HepG2 (cell line): ENCODE measurements around the gene LAMP2. TPM values are rescaled to one million over a fixed set of nuclear protein-coding genes. Genes with fewer than 3 reads are reported as not detected.
"Not testable (repeated sequence)": the region's sequence is repeated elsewhere in the genome, so short reads cannot be mapped to it uniquely, and the experiment has no call there.

Experiments
- ATAC-seq: fragments of 200-7000 bp; cut with Tn5 transposase; 3 replicates; pipeline ENCODE4 v1.9.1; 2020; ENCODE audit warnings: mild to moderate bottlenecking, moderate library complexity
- BruUV-seq: library from RNA; stranded (reverse); fragments of 400-500 nt; replicated peaks from 2 replicates; lab custom pipeline; 2021; lab: Mats Ljungman, UMichigan
- CTCF ChIA-PET: fragments of 300-600 bp; formaldehyde crosslinking; extraction: SDS; loops from one replicate; lab custom pipeline; 2021; ENCODE audit warnings: low total read pairs, inconsistent platforms, low intra/inter-chr PET ratio; lab: Yijun Ruan, JAX
- POLR2A ChIA-PET: fragments of 350-600 bp; sonication (Branson Sonifier 250); formaldehyde crosslinking; loops from one replicate; lab custom pipeline; 2020; ENCODE audit warnings: antibody characterized with exemption, inconsistent platforms; lab: Yijun Ruan, JAX
- DNase-seq: peaks from one replicate; pipeline ENCODE4 v3.0.0-alpha.2; 2015; ENCODE audit warnings: low spot score
- FAIRE-seq: peaks from 3 replicates; lab custom pipeline; 2011; peaks lifted over from hg19 to GRCh38; lab: Jason Lieb, UNC
- H2AFZ ChIP-seq: one replicate; pipeline ENCODE4 v1.6.1; 2011; ENCODE audit warnings: low read length, inconsistent platforms
- H3K27ac ChIP-seq: fragments of 300-600 bp; 3 replicates; pipeline ENCODE4 v1.8.0; 2011; ENCODE audit warnings: mixed run types, mild to moderate bottlenecking, mixed read lengths, low read length, inconsistent platforms; ENCODE audit not compliant: insufficient read depth; ENCODE audit errors: extremely low read length
- H3K27me3 ChIP-seq, 2 experiments: fragments of 200-600 bp in 1 of 2; 2 replicates in 1 of 2; 3 replicates in 1 of 2; pipeline versions ENCODE4 v1.6.0 to v1.8.0; 2011; ENCODE audit warnings: low read length in 2 of 2, mild to moderate bottlenecking in 2 of 2, moderate library complexity in 2 of 2, inconsistent platforms in 1 of 2; ENCODE audit not compliant: insufficient read depth in 2 of 2, control insufficient read depth in 1 of 2
- H3K36me3 ChIP-seq, 2 experiments: fragments of 200-600 bp in 1 of 2; replicated peaks in 1 of 2; 2 replicates in 1 of 2; 3 replicates in 1 of 2; pipeline versions ENCODE4 v1.5.1 to v1.8.0; 2011; ENCODE audit warnings: low read length in 2 of 2, inconsistent platforms in 1 of 2; ENCODE audit not compliant: insufficient read depth in 2 of 2, control insufficient read depth in 1 of 2
- H3K4me1 ChIP-seq: 2 replicates; pipeline ENCODE4 v1.5.1; 2012; ENCODE audit warnings: low read length, inconsistent platforms; ENCODE audit not compliant: insufficient read depth
- H3K4me2 ChIP-seq: 2 replicates; pipeline ENCODE4 v1.6.0; 2011; ENCODE audit warnings: low read depth, low read length, inconsistent platforms
- H3K4me3 ChIP-seq, 3 experiments: fragments of 200-600 bp in 1 of 3; sonication (generic), shearing (Covaris generic) in 1 of 3; replicated peaks in 1 of 3; 2 replicates each; pipeline ENCODE4 v1.5.1; 2011 to 2016; ENCODE audit warnings: low read length in 3 of 3, inconsistent platforms in 2 of 3, low read depth in 2 of 3, mild to moderate bottlenecking in 2 of 3, control low read depth in 1 of 3, mixed read lengths in 1 of 3; ENCODE audit not compliant: insufficient read depth in 1 of 3
- H3K79me2 ChIP-seq: one replicate; pipeline ENCODE4 v1.6.1; 2011; ENCODE audit warnings: low read length, inconsistent platforms; ENCODE audit not compliant: insufficient read depth
- H3K9ac ChIP-seq: 2 replicates; pipeline ENCODE4 v1.6.0; 2011; ENCODE audit warnings: mild to moderate bottlenecking, low read depth, low read length, inconsistent platforms; ENCODE audit not compliant: insufficient read depth
- H3K9me3 ChIP-seq: 2 replicates; pipeline ENCODE4 v1.5.1; 2012; ENCODE audit warnings: mild to moderate bottlenecking, low read length
- H4K20me1 ChIP-seq: 2 replicates; pipeline ENCODE4 v1.6.0; 2011; ENCODE audit warnings: inconsistent platforms, mild to moderate bottlenecking, low read length, moderate library complexity; ENCODE audit not compliant: insufficient read depth
- BCL6 ChIP-seq: IDR thresholded peaks from 2 replicates; pipeline ENCODE4 v1.6.1; 2016; ENCODE audit warnings: missing genetic modification reagents, missing compliant biosample characterization
- CEBPB ChIP-seq: IDR thresholded peaks from 2 replicates; pipeline ENCODE4 v1.6.1; 2011; ENCODE audit warnings: low read depth, low read length, improper control_type of control experiment, borderline replicate concordance
- CEBPG ChIP-seq: IDR thresholded peaks from 2 replicates; pipeline ENCODE4 v1.6.1; 2016
- MTF2 ChIP-seq: sonication (generic); formaldehyde crosslinking; IDR thresholded peaks from 2 replicates; pipeline ENCODE4 v1.5.0; 2020; ENCODE audit warnings: missing genetic modification reagents, borderline replicate concordance
- SMC3 ChIP-seq: IDR thresholded peaks from 2 replicates; pipeline ENCODE4 v1.6.1; 2011; ENCODE audit warnings: low read length, improper control_type of control experiment
- STAG1 ChIP-seq: sonication (generic); formaldehyde crosslinking; IDR thresholded peaks from 2 replicates; pipeline ENCODE4 v1.4.0; 2020; ENCODE audit warnings: missing genetic modification reagents
- TBX2 ChIP-seq: sonication (generic); formaldehyde crosslinking; IDR thresholded peaks from 2 replicates; pipeline ENCODE4 v1.5.0; 2020; ENCODE audit warnings: missing genetic modification reagents, mild to moderate bottlenecking, borderline replicate concordance
- YEATS2 ChIP-seq: sonication (generic); formaldehyde crosslinking; IDR thresholded peaks from 2 replicates; pipeline ENCODE4 v1.4.0; 2020; ENCODE audit warnings: missing genetic modification reagents, borderline replicate concordance
- ZNF441 ChIP-seq: sonication (generic); formaldehyde crosslinking; IDR thresholded peaks from 2 replicates; pipeline ENCODE4 v1.7.0; 2021; ENCODE audit warnings: missing genetic modification reagents, borderline replicate concordance
- ZNF460 ChIP-seq: sonication (generic); formaldehyde crosslinking; IDR thresholded peaks from 2 replicates; pipeline ENCODE4 v1.5.1; 2020; ENCODE audit warnings: missing genetic modification reagents, mild to moderate bottlenecking, borderline replicate concordance
- WGBS: methylation state at CpG from one replicate; pipeline ENCODE4 v1.1.6; 2017; ENCODE audit warnings: low lambda C conversion rate; 5-methylcytosine and 5-hydroxymethylcytosine counted together
- in situ Hi-C: cut with HindIII; loops from 2 replicates; pipeline ENCODE4 v1.10.0; 2017; ENCODE audit warnings: low pct_unique_long_range_greater_than_20kb; ENCODE audit not compliant: extremely low pct_ligation_motif_present
- intact Hi-C: fragments of 100-400 bp; cut with micrococcal nuclease; formaldehyde crosslinking; loops from one replicate; pipeline ENCODE4 v1.10.0; 2022; ENCODE audit not compliant: unreplicated experiment
- polyA plus RNA-seq, 8 experiments: library from polyadenylated mRNA; depleted of rRNA in 3 of 8; stranded (reverse) in 7 of 8; unstranded in 1 of 8; fragments of >200 nt; fragmentation: Illumina TruSeq in 4 of 8; extraction: Trizol in 4 of 8; gene quantifications; 2 replicates each; pipeline versions ENCODE4 v1.2.1 to v1.2.3, GENCODE V29; 2011 to 2016; ENCODE audit warnings: low read depth in 4 of 8, missing spikeins in 1 of 8, mixed read lengths in 1 of 8; ENCODE audit not compliant: insufficient read depth in 1 of 8
- total RNA-seq, 5 experiments: library from RNA; depleted of rRNA; stranded (reverse); fragments of >200 nt; fragmentation: Illumina TruSeq; extraction: Trizol; gene quantifications; 2 replicates each; pipeline ENCODE4 v1.2.3, GENCODE V29; 2016; ENCODE audit warnings: low read depth in 1 of 5
- TF ChIP-seq, protein P1 (sequence below): sonication (generic); formaldehyde crosslinking; IDR thresholded peaks from 2 replicates; pipeline ENCODE4 v1.4.0; 2020; ENCODE audit warnings: missing genetic modification reagents
- TF ChIP-seq, protein P2 (sequence below): sonication (generic); formaldehyde crosslinking; IDR thresholded peaks from 2 replicates; pipeline ENCODE4 v1.5.0; 2020; ENCODE audit warnings: mild to moderate bottlenecking, missing genetic modification reagents, moderate library complexity

The LAMP2 gene
- total and polyA plus RNA-seq, 2 of the 13 experiments (the other 11 are each of a cell fraction or from before 2014, with no cell fraction given) = 127 to 170 TPM

DNA sequence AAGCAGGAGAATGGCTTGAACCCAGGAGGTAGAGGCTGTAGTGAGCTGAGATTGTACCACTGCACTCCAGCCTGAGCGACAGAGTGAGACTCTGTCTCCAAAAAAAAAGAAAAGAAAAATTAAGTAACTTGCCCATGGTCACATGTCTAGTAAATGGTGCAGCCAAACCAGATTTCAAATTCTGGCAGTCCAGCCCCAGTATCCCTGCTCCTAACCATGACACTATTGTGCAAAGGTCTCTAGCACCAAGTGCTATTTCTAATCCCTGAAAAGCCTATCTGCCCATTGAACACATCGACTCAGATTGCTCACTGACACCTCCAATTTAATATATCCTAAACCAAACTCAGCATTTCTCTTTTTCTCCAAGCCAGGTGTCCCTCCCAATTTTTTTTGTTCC, 7.6 kb upstream of the LAMP2 start (continued):
- TF ChIP-seq ZNF460 (CRISPR knock-in tag) (no peak), MTF2 (CRISPR knock-in tag) (no peak), TBX2 (no peak), BCL6 (CRISPR knock-in tag) (no peak), ZNF441 (CRISPR knock-in tag) (no peak), YEATS2 (no peak)
- TF ChIP-seq, protein P1, sequence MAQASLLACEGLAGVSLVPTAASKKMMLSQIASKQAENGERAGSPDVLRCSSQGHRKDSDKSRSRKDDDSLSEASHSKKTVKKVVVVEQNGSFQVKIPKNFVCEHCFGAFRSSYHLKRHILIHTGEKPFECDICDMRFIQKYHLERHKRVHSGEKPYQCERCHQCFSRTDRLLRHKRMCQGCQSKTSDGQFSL (CRISPR knock-in tag) = no peak

DNA sequence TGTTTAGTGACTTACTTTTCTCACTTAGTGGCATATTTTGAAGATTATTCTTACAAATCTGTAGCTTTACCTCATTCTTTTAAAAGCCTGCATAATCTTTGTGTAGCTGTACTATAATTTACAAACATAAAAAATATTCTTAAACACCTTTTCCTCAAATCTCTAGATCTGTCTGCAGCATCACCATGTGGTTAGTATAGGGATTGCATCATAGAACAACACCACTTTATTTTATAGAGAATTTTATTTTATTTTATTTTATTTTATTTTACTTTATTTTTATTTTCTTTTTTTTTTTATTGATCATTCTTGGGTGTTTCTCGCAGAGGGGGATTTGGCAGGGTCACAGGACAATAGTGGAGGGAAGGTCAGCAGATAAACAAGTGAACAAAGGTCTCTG, 6.4 kb upstream of the LAMP2 start:
- H3K4me3 ChIP-seq, CTCF ChIA-PET, BruUV-seq, H3K4me2 ChIP-seq, DNase-seq, H3K36me3 ChIP-seq, H2AFZ ChIP-seq, H3K27ac ChIP-seq, H3K79me2 ChIP-seq, H3K9me3 ChIP-seq, POLR2A ChIA-PET, FAIRE-seq, H3K27me3 ChIP-seq, ATAC-seq, H3K9ac ChIP-seq, H4K20me1 ChIP-seq: not testable (repeated sequence)
- WGBS = 9% methylated on average over 1 of the region's 1 CpG
- peak; percentile 19; the same call in 1 of the 2 replicates for TF ChIP-seq SMC3
- TF ChIP-seq, protein P2, sequence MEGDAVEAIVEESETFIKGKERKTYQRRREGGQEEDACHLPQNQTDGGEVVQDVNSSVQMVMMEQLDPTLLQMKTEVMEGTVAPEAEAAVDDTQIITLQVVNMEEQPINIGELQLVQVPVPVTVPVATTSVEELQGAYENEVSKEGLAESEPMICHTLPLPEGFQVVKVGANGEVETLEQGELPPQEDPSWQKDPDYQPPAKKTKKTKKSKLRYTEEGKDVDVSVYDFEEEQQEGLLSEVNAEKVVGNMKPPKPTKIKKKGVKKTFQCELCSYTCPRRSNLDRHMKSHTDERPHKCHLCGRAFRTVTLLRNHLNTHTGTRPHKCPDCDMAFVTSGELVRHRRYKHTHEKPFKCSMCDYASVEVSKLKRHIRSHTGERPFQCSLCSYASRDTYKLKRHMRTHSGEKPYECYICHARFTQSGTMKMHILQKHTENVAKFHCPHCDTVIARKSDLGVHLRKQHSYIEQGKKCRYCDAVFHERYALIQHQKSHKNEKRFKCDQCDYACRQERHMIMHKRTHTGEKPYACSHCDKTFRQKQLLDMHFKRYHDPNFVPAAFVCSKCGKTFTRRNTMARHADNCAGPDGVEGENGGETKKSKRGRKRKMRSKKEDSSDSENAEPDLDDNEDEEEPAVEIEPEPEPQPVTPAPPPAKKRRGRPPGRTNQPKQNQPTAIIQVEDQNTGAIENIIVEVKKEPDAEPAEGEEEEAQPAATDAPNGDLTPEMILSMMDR (CRISPR knock-in tag) = 0 out of 2 replicates have a peak, but pooled peaks have one; percentile 18
- TF ChIP-seq CEBPG = peak; percentile 42
- peak; percentile 60 for TF ChIP-seq CEBPB
- peak; percentile 45 for TF ChIP-seq STAG1 (CRISPR knock-in tag)
- peaks cover 11% of the 10 kb centered on the region for H3K4me1 ChIP-seq
- intact Hi-C loops = loop anchor here (1.0 kb wide), 1 partner anchor 110 kb away; no protein-coding TSS in a partner anchor
- in situ Hi-C loops = loop anchor here (10.0 kb wide), 1 partner anchor 111 kb away; the partner anchor contains the start of gene ATP1B4
